Mucosa of descending colon (tissue), 3 donors: ENCODE results near the gene ZNF280A. TPM values are rescaled to one million over a fixed set of nuclear protein-coding genes. Genes with fewer than 3 reads are reported as not detected.

Experiments used
- ATAC-seq: fragments of 200-7000 bp; cut with Tn5 transposase; one replicate; pipeline ENCODE4 v1.9.1; 2020; ENCODE audit warnings: mild to moderate bottlenecking, moderate library complexity
- DNase-seq, 3 donors: peaks; one replicate each; pipeline ENCODE4 v3.0.0-alpha.2; 2020
- H3K36me3 ChIP-seq: fragments of 200-600 bp; one replicate; pipeline ENCODE4 v1.8.0; 2021; ENCODE audit warnings: low read depth, mild to moderate bottlenecking
- H3K4me1 ChIP-seq: fragments of 200-600 bp; one replicate; pipeline ENCODE4 v1.8.0; 2021; ENCODE audit warnings: low read depth, mild to moderate bottlenecking
- H3K4me3 ChIP-seq: fragments of 200-600 bp; one replicate; pipeline ENCODE4 v1.8.0; 2021; ENCODE audit warnings: mild to moderate bottlenecking
- H3K9me3 ChIP-seq: fragments of 200-600 bp; one replicate; pipeline ENCODE4 v1.8.0; 2021; ENCODE audit warnings: mild to moderate bottlenecking
- CTCF ChIP-seq: fragments of 200-600 bp; IDR thresholded peaks from one replicate; pipeline ENCODE4 v1.8.0; 2022; ENCODE audit warnings: antibody characterized with exemption, mild to moderate bottlenecking
- intact Hi-C, 2 donors: fragments of 100-400 bp; cut with DNase I in 1 of 2; cut with micrococcal nuclease in 1 of 2; formaldehyde crosslinking; loops; one replicate each; pipeline versions ENCODE4 v1.11.0 to v1.11.1; 2022; cut with DNase I, micrococcal nuclease
- long read RNA-seq, 2 donors: library from polyadenylated mRNA; unstranded; transcript quantifications; one replicate each; pipeline ENCODE4 v2.0.0, GENCODE V29; 2019 to 2021
- total RNA-seq, 3 donors: library from RNA; stranded (reverse); fragmentation: NEBNext Ultra II Directional in 2 of 3; extraction: Animal tissue kit (Norgen Biotek cat#: 25700) in 2 of 3; gene quantifications; one replicate each; pipeline versions ENCODE4 v1.2.1 to v1.2.4, GENCODE V29; 2021 to 2023
- donor health status: DM: no; HTN: no; CAD: no; lungs with moderate emphysema.
- donor health status: DM: no; HTN: no; CAD: no.
- donor health status: DM: no; HTN: yes; CAD: no.

The ZNF280A gene
- total RNA-seq = not detected
- long read RNA-seq, donor 1 = 0 reads
- long read RNA-seq, donor 2 = 0 reads

- TF ChIP-seq CTCF = no peak
- ATAC-seq (no peak), DNase-seq (no peak)
- intact Hi-C loops = no loop called here
- Histone ChIP-seq H3K4me1 (no peaks in the 10 kb centered on the region), H3K36me3 (no peaks in the 10 kb centered on the region), H3K4me3 (no peak within 1 kb of the TSS), H3K9me3 (no peaks in the 10 kb centered on the region)
These were observed at the start of gene ZNF280A for GRCh38 chr22:22520020-22520656. ZNF280A (minus strand) TSS chr22:22520270; CDS start chr22:22515630, 4,640 bp downstream.

GRCh38 chr22:22569218-22569617 is 49.1 kb upstream of the ZNF280A start:
- H3K4me1 ChIP-seq = no peaks in the 10 kb centered on the region
- no peaks in the 10 kb centered on the region for H3K36me3 ChIP-seq
- H3K9me3 ChIP-seq = no peaks in the 10 kb centered on the region
- ATAC-seq = no peak
- no peak for DNase-seq
- no peak for TF ChIP-seq CTCF
- intact Hi-C loops = no loop called here
- no peak overlapping the region for H3K4me3 ChIP-seq

GRCh38 chr22:22565981-22566380 is 45.9 kb upstream of the ZNF280A start:
- DNase-seq (no peak), ATAC-seq (no peak)
- intact Hi-C loops = no loop called here
- Histone ChIP-seq H3K4me3 (no peak overlapping the region), H3K4me1 (no peaks in the 10 kb centered on the region), H3K36me3 (no peaks in the 10 kb centered on the region), H3K9me3 (no peaks in the 10 kb centered on the region)
- TF ChIP-seq CTCF = no peak

DNA sequence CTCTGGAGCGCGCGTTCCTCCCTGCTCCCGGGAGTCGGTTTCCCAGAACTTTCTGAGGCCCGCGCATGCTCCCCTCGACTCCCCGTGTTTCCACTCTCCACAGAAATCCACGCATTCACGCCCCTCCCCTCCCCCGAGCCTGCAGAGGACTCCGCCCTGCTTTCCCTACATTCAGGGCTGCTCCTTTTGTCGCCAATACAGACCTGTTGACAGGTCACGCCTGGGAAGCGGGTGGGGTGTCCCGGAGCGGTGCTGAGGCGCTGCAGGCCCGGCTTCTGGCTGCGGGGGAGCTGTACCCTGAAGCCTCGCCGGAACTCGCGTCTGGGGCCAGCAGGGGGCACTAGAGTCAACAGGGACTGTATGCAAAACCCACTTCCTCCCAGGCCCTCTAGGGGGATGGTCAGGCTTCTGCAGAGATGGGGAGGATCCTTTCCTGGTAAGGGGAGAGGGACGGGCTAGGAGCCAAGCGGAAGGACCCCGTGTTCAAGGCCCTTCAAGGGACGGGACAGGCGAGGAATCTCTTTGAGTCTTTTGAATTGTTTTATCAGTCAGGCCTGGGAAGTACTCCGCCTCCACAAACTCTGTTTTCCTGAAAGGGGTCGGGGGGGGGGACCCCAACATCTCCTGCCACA is 39.0 kb upstream of the ZNF280A start, which contains the start of gene PRAME:
Gene PRAME, minus strand, starts transcription at position 294 of the 632 bp plus-strand sequence. CDS start 2,433 bp downstream, outside the sequence.
- ATAC-seq (peak; percentile 94), DNase-seq (peak; percentile 73 to 79 (median 74))
- peak; percentile 63 for TF ChIP-seq CTCF
- no peaks in the 10 kb centered on the region for H3K36me3 ChIP-seq
- intact Hi-C loops = no loop called here
- no peak within 1 kb of the TSS for H3K4me3 ChIP-seq
- H3K4me1 ChIP-seq = no peaks in the 10 kb centered on the region
- H3K9me3 ChIP-seq = no peaks in the 10 kb centered on the region

- Histone ChIP-seq H3K4me1 (no peaks in the 10 kb centered on the region), H3K9me3 (no peaks in the 10 kb centered on the region), H3K36me3 (no peaks in the 10 kb centered on the region), H3K4me3 (no peak overlapping the region)
- intact Hi-C loops = no loop called here
- no peak for DNase-seq
- TF ChIP-seq CTCF = no peak
- ATAC-seq = no peak
These were observed 38.3 kb upstream of the ZNF280A start for GRCh38 chr22:22558071-22558971.
